ENCODE measurements around the gene CARD19. TPM values are rescaled to one million over a fixed set of nuclear protein-coding genes. Genes with fewer than 3 reads are reported as not detected.

CARD19 gene
- total RNA-seq, 1 donor from 2014 or later = 35.8 TPM

- H3K27me3 Mint-ChIP-seq (ENCODE audit: unreplicated experiment) = no peaks in the 10 kb centered on the region
- no peak overlapping the region for H3K27ac Mint-ChIP-seq (ENCODE audit: unreplicated experiment)
- H3K36me3 Mint-ChIP-seq (ENCODE audit: unreplicated experiment) = peaks cover 29% of the 10 kb centered on the region
- no peak for TF ChIP-seq CTCF (IDR thresholded peaks at IDR 0.05)
- H3K4me3 Mint-ChIP-seq (ENCODE audit: unreplicated experiment) = no peak overlapping the region
- peaks cover 15% of the 10 kb centered on the region for H3K9me3 Mint-ChIP-seq (ENCODE audit: unreplicated experiment)
- H3K4me1 Mint-ChIP-seq (ENCODE audit: unreplicated experiment) = peaks cover 6% of the 10 kb centered on the region
- DNase-seq (ENCODE audit: extremely low spot score, unreplicated experiment) = no peak
Observed at GRCh38 chr9:93105620-93106019, 9.6 kb downstream of the CARD19 start.

- Mint-ChIP-seq H3K9me3 (ENCODE audit: unreplicated experiment) (peaks cover 14% of the 10 kb centered on the region), H3K4me1 (ENCODE audit: unreplicated experiment) (peaks cover 6% of the 10 kb centered on the region), H3K27me3 (ENCODE audit: unreplicated experiment) (no peaks in the 10 kb centered on the region), H3K36me3 (ENCODE audit: unreplicated experiment) (peaks cover 32% of the 10 kb centered on the region), H3K27ac (ENCODE audit: unreplicated experiment) (no peak overlapping the region), H3K4me3 (ENCODE audit: unreplicated experiment) (no peak overlapping the region)
- no peak for TF ChIP-seq CTCF (IDR thresholded peaks at IDR 0.05)
- DNase-seq (ENCODE audit: extremely low spot score, unreplicated experiment) = no peak
Observed at GRCh38 chr9:93107151-93107824, 11.3 kb downstream of the CARD19 start.

DNA sequence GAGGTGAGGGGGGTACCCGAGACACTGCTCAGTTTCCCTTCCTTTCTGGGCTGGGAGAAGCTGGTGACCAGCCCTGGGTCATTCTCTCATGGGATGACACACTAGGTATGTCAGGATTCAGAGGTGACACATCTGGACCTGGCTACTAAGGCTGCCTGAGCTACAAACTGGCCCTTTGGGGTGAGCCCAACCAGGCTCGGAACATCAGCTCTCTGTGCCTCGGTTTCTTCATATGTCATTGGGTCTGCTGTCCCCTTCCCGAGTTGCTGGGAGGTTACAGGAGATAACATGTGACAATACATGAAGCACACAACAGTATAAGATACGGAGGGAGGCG, 11.8 kb downstream of the CARD19 start:
- Mint-ChIP-seq H3K27me3 (ENCODE audit: unreplicated experiment) (no peaks in the 10 kb centered on the region), H3K27ac (ENCODE audit: unreplicated experiment) (no peak overlapping the region), H3K9me3 (ENCODE audit: unreplicated experiment) (peaks cover 11% of the 10 kb centered on the region), H3K36me3 (ENCODE audit: unreplicated experiment) (peaks cover 28% of the 10 kb centered on the region), H3K4me3 (ENCODE audit: unreplicated experiment) (no peak overlapping the region), H3K4me1 (ENCODE audit: unreplicated experiment) (peaks cover 6% of the 10 kb centered on the region)
- DNase-seq (ENCODE audit: extremely low spot score, unreplicated experiment) = no peak
- TF ChIP-seq CTCF (IDR thresholded peaks at IDR 0.05) = no peak

DNA sequence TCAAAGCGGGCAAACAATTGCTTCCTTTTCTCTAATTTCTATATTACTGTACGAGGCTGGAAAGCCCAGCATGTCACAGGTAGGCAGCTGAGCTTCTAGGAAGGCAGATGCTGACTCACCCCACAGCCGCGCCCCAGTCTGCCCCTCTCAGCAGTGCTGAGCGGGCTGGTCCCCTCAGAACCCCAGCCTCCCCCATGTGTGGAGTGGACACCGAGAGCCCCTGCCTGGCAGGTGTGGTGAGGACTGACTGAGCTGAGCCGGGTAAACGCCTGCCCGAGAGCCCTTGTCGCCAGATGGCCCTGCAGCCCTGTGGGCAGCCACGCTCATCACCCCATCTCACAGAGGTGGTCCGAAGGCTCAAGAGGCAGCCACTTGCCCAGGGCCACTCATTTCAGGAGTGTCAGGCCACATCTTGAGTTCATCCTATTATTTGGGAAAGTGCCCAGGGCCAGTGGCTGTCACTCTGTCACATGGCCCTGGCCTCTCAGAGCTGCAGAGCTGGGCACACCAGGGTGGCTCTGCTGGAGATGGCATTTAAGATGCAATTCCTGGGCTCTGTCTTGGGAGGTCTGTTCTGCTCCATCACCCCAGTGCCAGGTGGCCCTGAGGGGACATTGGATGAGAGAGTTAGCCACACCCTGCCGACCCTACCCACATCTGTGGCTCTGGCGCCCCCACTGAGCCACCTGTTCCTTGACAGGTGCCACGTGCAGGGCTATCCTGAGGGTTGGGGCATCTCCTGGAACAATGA, 12.4 kb downstream of the CARD19 start:
- Mint-ChIP-seq H3K9me3 (ENCODE audit: unreplicated experiment) (peaks cover 9% of the 10 kb centered on the region), H3K4me3 (ENCODE audit: unreplicated experiment) (no peak overlapping the region), H3K27ac (ENCODE audit: unreplicated experiment) (no peak overlapping the region), H3K4me1 (ENCODE audit: unreplicated experiment) (peaks cover 6% of the 10 kb centered on the region), H3K36me3 (ENCODE audit: unreplicated experiment) (peaks cover 25% of the 10 kb centered on the region), H3K27me3 (ENCODE audit: unreplicated experiment) (no peaks in the 10 kb centered on the region)
- DNase-seq (ENCODE audit: extremely low spot score, unreplicated experiment) = no peak
- no peak for TF ChIP-seq CTCF (IDR thresholded peaks at IDR 0.05)

- TF ChIP-seq CTCF (IDR thresholded peaks at IDR 0.05) = no peak
- DNase-seq (ENCODE audit: extremely low spot score, unreplicated experiment) = no peak
- Mint-ChIP-seq H3K4me1 (ENCODE audit: unreplicated experiment) (peaks cover 6% of the 10 kb centered on the region), H3K27me3 (ENCODE audit: unreplicated experiment) (no peaks in the 10 kb centered on the region), H3K4me3 (ENCODE audit: unreplicated experiment) (no peak overlapping the region), H3K36me3 (ENCODE audit: unreplicated experiment) (peaks cover 14% of the 10 kb centered on the region), H3K27ac (ENCODE audit: unreplicated experiment) (no peak overlapping the region), H3K9me3 (ENCODE audit: unreplicated experiment) (no peaks in the 10 kb centered on the region)
Observed at GRCh38 chr9:93110311-93110855, 14.4 kb downstream of the CARD19 start.
